BLaER1 (cell line): Measurements from ENCODE around the gene ZC3H12A.
A peak's percentile ranks its signal among the peaks of the same experiment; 100 is the strongest.

Experiments used
- H3K27ac ChIP-seq: shearing (Covaris generic); formaldehyde crosslinking; 2 replicates; pipeline ENCODE4 v1.8.1; 2022
- H3K27me3 ChIP-seq: shearing (Covaris generic); formaldehyde crosslinking; 2 replicates; pipeline ENCODE4 v1.8.1; 2022
- H3K36me3 ChIP-seq: shearing (Covaris generic); formaldehyde crosslinking; 2 replicates; pipeline ENCODE4 v1.8.1; 2022
- H3K4me1 ChIP-seq: shearing (Covaris generic); formaldehyde crosslinking; 2 replicates; pipeline ENCODE4 v1.8.1; 2022
- H3K4me2 ChIP-seq: shearing (Covaris generic); formaldehyde crosslinking; 2 replicates; pipeline ENCODE4 v1.8.1; 2022
- H3K4me3 ChIP-seq: shearing (Covaris generic); formaldehyde crosslinking; 2 replicates; pipeline ENCODE4 v1.8.1; 2022
- H3K9ac ChIP-seq: shearing (Covaris generic); formaldehyde crosslinking; 2 replicates; pipeline ENCODE4 v1.8.1; 2022
- H3K9me3 ChIP-seq: shearing (Covaris generic); formaldehyde crosslinking; 2 replicates; pipeline ENCODE4 v1.8.1; 2022
- H4K20me1 ChIP-seq: shearing (Covaris generic); formaldehyde crosslinking; 2 replicates; pipeline ENCODE4 v1.8.1; 2022
- Cebpa-rat ChIP-seq: shearing (Covaris generic); IDR thresholded peaks from 2 replicates; pipeline ENCODE4 v1.8.1; 2022

ZC3H12A gene

GRCh38 chr1:37474046-37474696, at the start of gene ZC3H12A:
Gene ZC3H12A, plus strand, starts transcription at chr1:37474580. Its CDS starts 917 bp downstream, at chr1:37475497.
- Histone ChIP-seq H4K20me1 (peaks cover 40% of the 10 kb centered on the region), H3K36me3 (peaks cover 14% of the 10 kb centered on the region), H3K27me3 (0 out of 2 replicates have a peak, but pooled peaks cover 3% of the 10 kb centered on the region), H3K4me3 (peak within 1 kb of the TSS; percentile 86), H3K9me3 (no peaks in the 10 kb centered on the region), H3K27ac (peak within 1 kb of the TSS; percentile 87), H3K4me1 (peaks cover 68% of the 10 kb centered on the region), H3K4me2 (peak within 1 kb of the TSS; percentile 99), H3K9ac (peak within 1 kb of the TSS; percentile 93)
- no peak for TF ChIP-seq Cebpa-rat

DNA sequence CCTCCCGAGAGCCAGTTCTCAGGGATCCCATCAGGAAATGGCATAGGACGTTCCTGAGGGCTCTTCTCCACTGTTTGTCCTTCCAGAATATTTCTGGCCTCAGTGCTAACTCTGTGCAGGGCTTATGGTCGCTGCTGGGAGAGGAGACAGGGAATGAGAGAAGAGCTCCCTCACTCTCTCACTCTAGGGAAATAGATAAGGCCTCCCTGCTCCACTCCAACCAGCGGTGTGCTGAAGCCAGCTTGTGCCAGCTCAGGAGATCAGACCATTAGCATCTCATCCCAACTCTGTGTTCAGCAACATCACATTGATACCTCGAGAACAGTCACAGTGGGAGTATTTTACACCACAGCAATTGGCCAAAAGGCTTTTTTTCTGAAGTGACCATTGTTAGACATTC, 49.2 kb upstream of the ZC3H12A start:
- Histone ChIP-seq H3K36me3 (no peaks in the 10 kb centered on the region), H3K4me3 (no peak overlapping the region), H4K20me1 (no peaks in the 10 kb centered on the region), H3K27ac (no peak overlapping the region), H3K27me3 (no peaks in the 10 kb centered on the region), H3K4me1 (no peaks in the 10 kb centered on the region), H3K4me2 (no peak overlapping the region), H3K9me3 (no peaks in the 10 kb centered on the region), H3K9ac (no peak overlapping the region)
- TF ChIP-seq Cebpa-rat, result no peak

GRCh38 chr1:37429029-37429428, 45.4 kb upstream of the ZC3H12A start:
- Histone ChIP-seq H3K27me3 (no peaks in the 10 kb centered on the region), H3K9me3 (no peaks in the 10 kb centered on the region), H4K20me1 (no peaks in the 10 kb centered on the region), H3K4me1 (no peaks in the 10 kb centered on the region), H3K4me3 (no peak overlapping the region), H3K9ac (no peak overlapping the region), H3K27ac (no peak overlapping the region), H3K36me3 (no peaks in the 10 kb centered on the region), H3K4me2 (no peak overlapping the region)
- TF ChIP-seq Cebpa-rat, result no peak

DNA sequence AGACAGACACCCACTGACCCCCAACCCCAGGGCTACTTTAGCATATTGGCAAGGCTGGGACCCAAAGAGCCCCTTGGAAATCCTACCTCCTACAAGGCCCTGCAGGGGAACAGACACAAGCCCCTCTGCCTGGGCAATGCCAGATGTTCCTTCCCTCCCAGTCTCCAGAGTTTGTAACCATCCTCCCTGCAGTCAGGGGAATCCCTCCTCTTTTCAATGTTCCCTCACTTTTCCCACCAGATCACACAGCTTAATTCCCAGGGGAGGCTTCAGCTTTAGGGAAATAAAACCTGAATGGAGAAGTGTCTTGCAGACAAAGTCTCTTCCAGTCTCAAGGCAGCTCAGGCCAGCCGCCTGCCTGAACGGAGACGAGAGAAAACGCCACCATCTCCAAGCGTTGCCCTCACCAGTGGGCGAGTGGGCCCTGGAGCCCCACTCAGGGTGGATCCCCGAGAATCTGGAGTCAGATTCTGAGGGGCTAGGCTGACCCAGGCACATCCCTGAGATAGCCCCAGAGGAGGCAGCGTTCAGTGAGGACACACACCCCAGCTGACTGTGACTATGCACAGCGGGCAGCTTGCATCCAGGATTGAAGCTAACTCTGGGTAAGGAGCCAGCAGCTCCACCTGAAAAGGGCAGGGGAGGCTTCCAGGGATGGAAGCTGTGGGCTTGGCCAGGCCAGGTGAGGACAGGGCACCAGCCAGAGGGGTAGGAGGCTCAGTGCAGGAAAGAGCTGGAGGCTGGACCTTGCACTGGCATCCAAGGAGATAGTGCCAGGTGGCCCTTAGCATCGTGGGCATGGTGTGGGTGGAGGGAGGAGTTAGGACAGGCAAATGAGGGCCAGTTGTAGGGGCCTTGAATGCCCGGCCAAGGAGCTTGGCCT, 44.0 kb upstream of the ZC3H12A start:
- Histone ChIP-seq H3K27me3 (no peaks in the 10 kb centered on the region), H3K9ac (no peak overlapping the region), H3K27ac (no peak overlapping the region), H3K4me3 (no peak overlapping the region), H3K36me3 (no peaks in the 10 kb centered on the region), H3K4me1 (peaks cover under 1% of the 10 kb centered on the region; the same call in 1 of the 2 replicates), H3K4me2 (no peak overlapping the region), H3K9me3 (no peaks in the 10 kb centered on the region), H4K20me1 (no peaks in the 10 kb centered on the region)
- no peak for TF ChIP-seq Cebpa-rat

DNA sequence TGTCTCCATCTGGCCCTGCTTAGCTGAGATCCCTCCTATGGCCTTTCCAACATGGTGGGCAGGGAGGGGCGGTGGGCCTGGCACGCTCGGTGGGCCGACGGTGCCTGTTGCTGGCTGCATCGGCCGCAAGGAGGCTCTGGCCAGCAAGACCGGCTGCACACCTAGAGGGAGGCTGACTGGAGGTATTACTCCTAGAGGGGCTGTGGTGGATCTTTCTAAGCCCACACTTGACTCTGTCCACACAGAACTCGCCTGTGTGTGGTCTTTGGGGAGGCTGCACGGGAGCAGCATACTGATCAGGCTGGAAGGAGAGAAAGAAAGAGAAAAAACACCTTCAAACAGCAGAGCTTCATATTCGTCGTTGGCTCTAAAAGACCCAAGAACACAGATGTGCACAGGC, 41.7 kb upstream of the ZC3H12A start:
- no peaks in the 10 kb centered on the region for H3K9me3 ChIP-seq

DNA sequence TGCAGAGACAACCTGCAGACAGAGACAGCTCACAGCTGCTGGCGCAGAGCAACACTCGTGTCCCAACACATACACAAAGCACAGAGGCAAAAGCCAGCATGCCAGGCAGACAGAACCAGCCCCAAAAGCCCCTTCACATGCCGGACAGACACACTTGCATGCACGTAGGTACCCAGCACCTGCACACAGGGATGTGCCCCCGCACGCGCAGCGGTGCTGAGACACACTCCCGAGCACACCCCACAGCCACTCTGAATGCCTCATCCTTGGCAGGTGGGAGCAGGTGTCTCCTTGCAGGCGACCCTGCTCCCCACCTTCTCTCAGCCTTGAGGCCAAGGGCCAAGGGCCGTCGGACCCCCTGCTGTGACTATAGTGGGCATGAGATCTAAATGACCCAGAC, 41.2 kb upstream of the ZC3H12A start:
- H3K9ac ChIP-seq, result no peak overlapping the region
- H3K27me3 ChIP-seq, result no peaks in the 10 kb centered on the region
- H3K9me3 ChIP-seq, result no peaks in the 10 kb centered on the region
- no peaks in the 10 kb centered on the region for H3K36me3 ChIP-seq
- no peak for TF ChIP-seq Cebpa-rat
- H3K4me1 ChIP-seq, result peaks cover 6% of the 10 kb centered on the region; the same call in 1 of the 2 replicates
- no peak overlapping the region for H3K27ac ChIP-seq
- H3K4me3 ChIP-seq, result no peak overlapping the region
- H3K4me2 ChIP-seq, result no peak overlapping the region
- H4K20me1 ChIP-seq, result no peaks in the 10 kb centered on the region

More for the DNA sequence above, 41.7 kb upstream of the ZC3H12A start:
- H3K4me1 ChIP-seq, result peaks cover 6% of the 10 kb centered on the region; the same call in 1 of the 2 replicates
- H3K4me3 ChIP-seq, result no peak overlapping the region
- H3K27ac ChIP-seq, result no peak overlapping the region
- TF ChIP-seq Cebpa-rat, result no peak
- H3K9ac ChIP-seq, result no peak overlapping the region
- H3K27me3 ChIP-seq, result no peaks in the 10 kb centered on the region
- H4K20me1 ChIP-seq, result no peaks in the 10 kb centered on the region
- no peak overlapping the region for H3K4me2 ChIP-seq
- no peaks in the 10 kb centered on the region for H3K36me3 ChIP-seq

GRCh38 chr1:37434292-37435225, 39.8 kb upstream of the ZC3H12A start:
- H3K27ac ChIP-seq, result no peak overlapping the region
- TF ChIP-seq Cebpa-rat, result no peak
- no peak overlapping the region for H3K4me3 ChIP-seq
- H3K4me1 ChIP-seq, result peaks cover 13% of the 10 kb centered on the region
- H3K36me3 ChIP-seq, result no peaks in the 10 kb centered on the region
- H3K9me3 ChIP-seq, result no peaks in the 10 kb centered on the region
- H3K4me2 ChIP-seq, result no peak overlapping the region
- no peak overlapping the region for H3K9ac ChIP-seq
- no peaks in the 10 kb centered on the region for H4K20me1 ChIP-seq
- no peaks in the 10 kb centered on the region for H3K27me3 ChIP-seq

DNA sequence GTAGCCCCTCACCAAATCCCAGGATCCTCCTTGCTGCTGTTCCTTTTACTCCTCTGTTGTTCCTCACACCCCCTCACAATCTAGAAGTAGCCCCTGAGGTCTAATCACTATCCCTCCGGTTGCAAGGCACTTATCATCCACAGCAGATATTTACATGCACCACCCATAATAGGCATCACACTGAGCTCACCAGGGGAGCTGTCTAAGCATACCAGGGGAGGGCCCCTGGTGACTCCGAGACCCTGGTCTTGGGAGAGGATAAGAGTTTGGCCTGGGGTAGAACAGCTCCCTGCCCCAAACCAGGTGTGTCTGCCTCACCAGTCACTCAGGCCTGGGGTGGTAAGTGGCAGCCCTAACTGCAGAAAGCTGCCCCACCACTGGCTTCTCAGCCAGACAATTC, 37.3 kb upstream of the ZC3H12A start:
- no peak overlapping the region for H3K4me3 ChIP-seq
- H3K9me3 ChIP-seq, result no peaks in the 10 kb centered on the region
- H3K27ac ChIP-seq, result no peak overlapping the region
- H3K4me1 ChIP-seq, result peaks cover 14% of the 10 kb centered on the region
- TF ChIP-seq Cebpa-rat, result no peak
- no peaks in the 10 kb centered on the region for H3K36me3 ChIP-seq
- H4K20me1 ChIP-seq, result no peaks in the 10 kb centered on the region
- no peak overlapping the region for H3K4me2 ChIP-seq
- H3K9ac ChIP-seq, result no peak overlapping the region
- H3K27me3 ChIP-seq, result no peaks in the 10 kb centered on the region

DNA sequence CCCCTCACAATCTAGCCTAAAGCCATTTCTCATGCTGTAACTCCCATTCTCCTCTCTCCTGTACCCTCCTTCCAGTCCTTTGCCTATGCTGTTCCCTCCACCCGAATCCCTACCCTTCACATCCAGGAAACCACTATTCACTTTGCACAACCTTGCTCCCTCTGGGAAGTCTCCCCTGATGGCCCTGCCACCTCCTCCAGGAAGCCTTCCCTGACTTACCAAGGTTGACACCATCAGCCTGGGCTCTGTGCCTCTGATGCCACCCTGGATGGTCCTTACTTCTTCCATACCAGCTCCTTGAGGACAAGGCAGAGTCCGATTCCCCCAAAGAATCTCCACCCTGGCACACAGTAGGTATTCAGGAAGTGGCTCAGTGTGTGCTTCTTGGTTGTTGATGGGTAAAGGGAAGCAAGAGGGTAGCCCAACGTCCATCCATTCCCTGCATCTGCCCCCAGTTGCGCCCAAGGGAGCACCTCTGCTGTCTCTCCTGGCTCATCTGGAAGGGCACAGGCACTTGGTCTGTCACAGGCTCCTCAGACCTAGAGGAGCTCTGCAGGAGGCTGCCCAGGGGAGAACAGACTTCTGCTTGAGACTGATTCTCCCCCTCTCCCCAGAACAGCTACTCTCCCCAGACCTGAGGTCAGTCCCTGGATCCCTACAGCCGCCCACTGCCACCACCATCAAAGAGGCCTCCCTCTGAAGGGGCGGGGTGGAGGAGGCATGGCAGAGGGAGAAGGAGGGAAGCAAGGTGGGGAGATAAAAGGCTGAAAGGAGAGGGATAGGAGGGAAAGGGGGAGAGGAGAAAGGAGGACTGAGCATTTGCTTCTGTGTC, 36.1 kb upstream of the ZC3H12A start:
- no peaks in the 10 kb centered on the region for H4K20me1 ChIP-seq

More for the DNA sequence above, 36.1 kb upstream of the ZC3H12A start:
- no peak for TF ChIP-seq Cebpa-rat
- Histone ChIP-seq H3K9ac (no peak overlapping the region), H3K4me3 (no peak overlapping the region), H3K4me1 (peaks cover 14% of the 10 kb centered on the region), H3K36me3 (no peaks in the 10 kb centered on the region), H3K27me3 (no peaks in the 10 kb centered on the region), H3K4me2 (no peak overlapping the region), H3K9me3 (no peaks in the 10 kb centered on the region), H3K27ac (no peak overlapping the region)
